ENCODE data around the gene GTSE1. TPM values are rescaled to one million over a fixed set of nuclear protein-coding genes. Genes with fewer than 3 reads are reported as not detected.

Gene GTSE1
- total and polyA plus RNA-seq, 2 of the 13 experiments (the other 11 are each of a cell fraction or from before 2014, with no cell fraction given) = 10.7 to 13.5 TPM

DNA sequence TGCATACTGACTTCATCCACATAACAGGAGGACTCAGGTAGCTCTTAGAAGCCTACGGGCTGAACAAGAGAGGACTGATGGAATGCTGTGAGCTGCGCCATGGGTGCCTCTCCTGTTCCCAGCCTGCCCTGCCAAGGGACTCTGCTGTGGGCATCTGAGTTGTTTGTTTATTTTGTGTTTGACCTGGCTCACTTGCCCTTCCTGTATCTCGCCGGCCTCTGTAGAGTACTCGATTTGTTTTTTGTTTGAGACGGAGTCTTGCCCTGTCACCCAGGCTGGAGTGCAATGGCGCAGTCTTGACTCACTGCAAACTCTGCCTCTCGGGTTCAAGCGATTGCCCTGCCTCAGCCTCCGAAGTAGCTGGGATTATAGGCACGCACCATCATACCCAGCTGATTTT is 27.1 kb upstream of the GTSE1 start (continued):
- TF ChIP-seq ZNF350 (CRISPR knock-in tag; IDR thresholded peaks at IDR 0.05; ENCODE audit: borderline replicate concordance, low read depth) (peak; percentile 28; the same call in 1 of the 2 replicates), ZNF441 (CRISPR knock-in tag; IDR thresholded peaks at IDR 0.05; ENCODE audit: borderline replicate concordance) (peak; percentile 94), SAP130 (CRISPR knock-in tag; IDR thresholded peaks at IDR 0.05; ENCODE audit: low read depth) (peak; percentile 48), ZNF543 (CRISPR knock-in tag; IDR thresholded peaks at IDR 0.05) (0 out of 2 replicates have a peak, but pooled peaks have one; percentile 34), TBP (CRISPR knock-in tag; IDR thresholded peaks at IDR 0.05) (no peak), ZBTB42 (CRISPR knock-in tag; IDR thresholded peaks at IDR 0.05) (0 out of 2 replicates have a peak, but pooled peaks have one; percentile 53), HOXA7 (CRISPR knock-in tag; IDR thresholded peaks at IDR 0.05) (no peak), ZFX (CRISPR knock-in tag; IDR thresholded peaks at IDR 0.05; ENCODE audit: low read depth) (peak; percentile 70), ZBTB38 (CRISPR knock-in tag; IDR thresholded peaks at IDR 0.05) (peak; percentile 65; the same call in 1 of the 2 replicates)
- TF ChIP-seq, protein P1, sequence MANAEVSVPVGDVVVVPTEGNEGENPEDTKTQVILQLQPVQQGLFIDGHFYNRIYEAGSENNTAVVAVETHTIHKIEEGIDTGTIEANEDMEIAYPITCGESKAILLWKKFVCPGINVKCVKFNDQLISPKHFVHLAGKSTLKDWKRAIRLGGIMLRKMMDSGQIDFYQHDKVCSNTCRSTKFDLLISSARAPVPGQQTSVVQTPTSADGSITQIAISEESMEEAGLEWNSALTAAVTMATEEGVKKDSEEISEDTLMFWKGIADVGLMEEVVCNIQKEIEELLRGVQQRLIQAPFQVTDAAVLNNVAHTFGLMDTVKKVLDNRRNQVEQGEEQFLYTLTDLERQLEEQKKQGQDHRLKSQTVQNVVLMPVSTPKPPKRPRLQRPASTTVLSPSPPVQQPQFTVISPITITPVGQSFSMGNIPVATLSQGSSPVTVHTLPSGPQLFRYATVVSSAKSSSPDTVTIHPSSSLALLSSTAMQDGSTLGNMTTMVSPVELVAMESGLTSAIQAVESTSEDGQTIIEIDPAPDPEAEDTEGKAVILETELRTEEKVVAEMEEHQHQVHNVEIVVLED (CRISPR knock-in tag; IDR thresholded peaks at IDR 0.05; ENCODE audit: borderline replicate concordance) = no peak
- TF ChIP-seq, protein P2, sequence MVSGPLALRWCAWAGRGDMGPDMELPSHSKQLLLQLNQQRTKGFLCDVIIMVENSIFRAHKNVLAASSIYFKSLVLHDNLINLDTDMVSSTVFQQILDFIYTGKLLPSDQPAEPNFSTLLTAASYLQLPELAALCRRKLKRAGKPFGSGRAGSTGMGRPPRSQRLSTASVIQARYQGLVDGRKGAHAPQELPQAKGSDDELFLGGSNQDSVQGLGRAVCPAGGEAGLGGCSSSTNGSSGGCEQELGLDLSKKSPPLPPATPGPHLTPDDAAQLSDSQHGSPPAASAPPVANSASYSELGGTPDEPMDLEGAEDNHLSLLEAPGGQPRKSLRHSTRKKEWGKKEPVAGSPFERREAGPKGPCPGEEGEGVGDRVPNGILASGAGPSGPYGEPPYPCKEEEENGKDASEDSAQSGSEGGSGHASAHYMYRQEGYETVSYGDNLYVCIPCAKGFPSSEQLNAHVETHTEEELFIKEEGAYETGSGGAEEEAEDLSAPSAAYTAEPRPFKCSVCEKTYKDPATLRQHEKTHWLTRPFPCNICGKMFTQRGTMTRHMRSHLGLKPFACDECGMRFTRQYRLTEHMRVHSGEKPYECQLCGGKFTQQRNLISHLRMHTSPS (CRISPR knock-in tag; IDR thresholded peaks at IDR 0.05; ENCODE audit: low read depth) = peak; percentile 70
- TF ChIP-seq, protein P3, sequence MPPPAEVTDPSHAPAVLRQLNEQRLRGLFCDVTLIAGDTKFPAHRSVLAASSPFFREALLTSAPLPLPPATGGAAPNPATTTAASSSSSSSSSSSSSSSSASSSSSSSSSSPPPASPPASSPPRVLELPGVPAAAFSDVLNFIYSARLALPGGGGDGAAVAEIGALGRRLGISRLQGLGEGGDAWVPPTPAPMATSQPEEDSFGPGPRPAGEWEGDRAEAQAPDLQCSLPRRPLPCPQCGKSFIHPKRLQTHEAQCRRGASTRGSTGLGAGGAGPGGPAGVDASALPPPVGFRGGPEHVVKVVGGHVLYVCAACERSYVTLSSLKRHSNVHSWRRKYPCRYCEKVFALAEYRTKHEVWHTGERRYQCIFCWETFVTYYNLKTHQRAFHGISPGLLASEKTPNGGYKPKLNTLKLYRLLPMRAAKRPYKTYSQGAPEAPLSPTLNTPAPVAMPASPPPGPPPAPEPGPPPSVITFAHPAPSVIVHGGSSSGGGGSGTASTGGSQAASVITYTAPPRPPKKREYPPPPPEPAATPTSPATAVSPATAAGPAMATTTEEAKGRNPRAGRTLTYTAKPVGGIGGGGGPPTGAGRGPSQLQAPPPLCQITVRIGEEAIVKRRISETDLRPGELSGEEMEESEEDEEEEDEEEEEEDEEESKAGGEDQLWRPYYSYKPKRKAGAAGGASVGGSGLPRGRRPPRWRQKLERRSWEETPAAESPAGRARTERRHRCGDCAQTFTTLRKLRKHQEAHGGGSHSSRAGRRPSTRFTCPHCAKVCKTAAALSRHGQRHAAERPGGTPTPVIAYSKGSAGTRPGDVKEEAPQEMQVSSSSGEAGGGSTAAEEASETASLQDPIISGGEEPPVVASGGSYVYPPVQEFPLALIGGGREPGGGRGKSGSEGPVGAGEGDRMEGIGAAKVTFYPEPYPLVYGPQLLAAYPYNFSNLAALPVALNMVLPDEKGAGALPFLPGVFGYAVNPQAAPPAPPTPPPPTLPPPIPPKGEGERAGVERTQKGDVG (CRISPR knock-in tag; IDR thresholded peaks at IDR 0.05; ENCODE audit: borderline replicate concordance) = 0 out of 2 replicates have a peak, but pooled peaks have one; percentile 53

Data from HepG2 (cell line).